HepG2 (cell line): ENCODE results near the gene CPEB3. TPM values are rescaled to one million over a fixed set of nuclear protein-coding genes. Genes with fewer than 3 reads are reported as not detected.

Source experiments
- ARID3A ChIP-seq: IDR thresholded peaks from 2 replicates; pipeline ENCODE4 v1.6.1; 2012; ENCODE audit warnings: low read depth, low read length, improper control_type of control experiment
- BORCS8-MEF2B ChIP-seq: sonication (generic); formaldehyde crosslinking; IDR thresholded peaks from 2 replicates; pipeline ENCODE4 v1.8.0; 2022; ENCODE audit warnings: mild to moderate bottlenecking, missing genetic modification reagents
- CEBPG ChIP-seq: IDR thresholded peaks from 2 replicates; pipeline ENCODE4 v1.6.1; 2016
- GLMP ChIP-seq: sonication (generic); formaldehyde crosslinking; IDR thresholded peaks from 2 replicates; pipeline ENCODE4 v1.9.0; 2021; ENCODE audit warnings: missing genetic modification reagents, mild to moderate bottlenecking, borderline replicate concordance
- HOXA5 ChIP-seq: sonication (generic); formaldehyde crosslinking; IDR thresholded peaks from 2 replicates; pipeline ENCODE4 v1.4.0; 2020; ENCODE audit warnings: missing genetic modification reagents
- JUND ChIP-seq: sonication (generic); formaldehyde crosslinking; IDR thresholded peaks from 2 replicates; pipeline ENCODE4 v1.8.0; 2022; ENCODE audit warnings: mild to moderate bottlenecking, missing genetic modification reagents
- RFXAP ChIP-seq: sonication (generic); formaldehyde crosslinking; IDR thresholded peaks from 2 replicates; pipeline ENCODE4 v1.4.0; 2020; ENCODE audit warnings: missing genetic modification reagents, borderline replicate concordance
- SNAPC4 ChIP-seq: sonication (generic); formaldehyde crosslinking; IDR thresholded peaks from 2 replicates; pipeline ENCODE4 v1.4.0; 2020; ENCODE audit warnings: mild to moderate bottlenecking, missing genetic modification reagents
- SRSF4 ChIP-seq: fragments of 200-400 bp; formaldehyde crosslinking; IDR thresholded peaks from one replicate; pipeline ENCODE4 v1.6.1; 2018; ENCODE audit warnings: mild to moderate bottlenecking, low read depth, low read length, moderate library complexity; ENCODE audit not compliant: poor library complexity, severe bottlenecking
- TERF1 ChIP-seq: sonication (generic); formaldehyde crosslinking; IDR thresholded peaks from 2 replicates; pipeline ENCODE4 v1.8.0; 2022; ENCODE audit warnings: mild to moderate bottlenecking, missing genetic modification reagents, moderate library complexity
- ZNF224 ChIP-seq: sonication (generic); formaldehyde crosslinking; IDR thresholded peaks from 2 replicates; pipeline ENCODE4 v1.5.0; 2020; ENCODE audit warnings: mild to moderate bottlenecking, missing genetic modification reagents
- ZNF570 ChIP-seq: sonication (generic); formaldehyde crosslinking; IDR thresholded peaks from 2 replicates; pipeline ENCODE4 v1.4.0; 2020; ENCODE audit warnings: mild to moderate bottlenecking, missing genetic modification reagents, borderline replicate concordance
- ZNF770 ChIP-seq: sonication (generic); formaldehyde crosslinking; IDR thresholded peaks from 2 replicates; pipeline ENCODE4 v1.5.0; 2020; ENCODE audit warnings: mild to moderate bottlenecking, missing genetic modification reagents
- ZNF777 ChIP-seq: sonication (generic); formaldehyde crosslinking; IDR thresholded peaks from 2 replicates; pipeline ENCODE4 v1.4.0; 2020; ENCODE audit warnings: missing genetic modification reagents
- ZNF788 ChIP-seq: sonication (generic); formaldehyde crosslinking; IDR thresholded peaks from 2 replicates; pipeline ENCODE4 v1.5.0; 2020; ENCODE audit warnings: mild to moderate bottlenecking, missing genetic modification reagents, borderline replicate concordance
- ZSCAN30 ChIP-seq: sonication (generic); formaldehyde crosslinking; IDR thresholded peaks from 2 replicates; pipeline ENCODE4 v1.5.0; 2020; ENCODE audit warnings: mild to moderate bottlenecking, missing genetic modification reagents
- polyA plus RNA-seq, 8 experiments: library from polyadenylated mRNA; depleted of rRNA in 3 of 8; stranded (reverse) in 7 of 8; unstranded in 1 of 8; fragments of >200 nt; fragmentation: Illumina TruSeq in 4 of 8; extraction: Trizol in 4 of 8; gene quantifications; 2 replicates each; pipeline versions ENCODE4 v1.2.1 to v1.2.3, GENCODE V29; 2011 to 2016; ENCODE audit warnings: low read depth in 4 of 8, missing spikeins in 1 of 8, mixed read lengths in 1 of 8; ENCODE audit not compliant: insufficient read depth in 1 of 8
- total RNA-seq, 5 experiments: library from RNA; depleted of rRNA; stranded (reverse); fragments of >200 nt; fragmentation: Illumina TruSeq; extraction: Trizol; gene quantifications; 2 replicates each; pipeline ENCODE4 v1.2.3, GENCODE V29; 2016; ENCODE audit warnings: low read depth in 1 of 5

The CPEB3 gene
- total and polyA plus RNA-seq, 2 of the 13 experiments (the other 11 are each of a cell fraction or from before 2014, with no cell fraction given), result 0.66 to 0.70 TPM

- TF ChIP-seq ZNF770, result no peak; the same call in none of the 2 replicates
- no peak for TF ChIP-seq ARID3A
- TF ChIP-seq ZNF570 (CRISPR knock-in tag), result 0 out of 2 replicates have a peak, but pooled peaks have one; percentile 22
- no peak for TF ChIP-seq TERF1 (CRISPR knock-in tag)
- 0 out of 2 replicates have a peak, but pooled peaks have one; percentile 46 for TF ChIP-seq SNAPC4 (CRISPR knock-in tag)
- TF ChIP-seq GLMP (CRISPR knock-in tag), result no peak
- peak; percentile 85; the same call in 1 of the 2 replicates for TF ChIP-seq ZNF788 (CRISPR knock-in tag)
- TF ChIP-seq ZNF224, result no peak
- TF ChIP-seq CEBPG (CRISPR knock-in tag), result peak; percentile 68
- no peak; the same call in none of the 2 replicates for TF ChIP-seq ZSCAN30 (CRISPR knock-in tag)
- no peak; the same call in 1 of the 2 replicates for TF ChIP-seq HOXA5 (CRISPR knock-in tag)
- TF ChIP-seq JUND (CRISPR knock-in tag), result no peak
- peak; percentile 31; the same call in 1 of the 2 replicates for TF ChIP-seq RFXAP
- TF ChIP-seq BORCS8-MEF2B, result peak; percentile 80
- TF ChIP-seq SRSF4, result no peak
- TF ChIP-seq ZNF777 (CRISPR knock-in tag), result peak; percentile 97
These were observed at the start of gene CPEB3, which contains the start of gene MARCHF5 (continued) for GRCh38 chr10:92290837-92291615.
